ENCODE measurements around the gene PTPRS.

The PTPRS gene

GRCh38 chr19:5337126-5337525 is 3.5 kb downstream of the PTPRS start:
- Histone ChIP-seq H3K79me1 (ENCODE audit: low read depth, low read length) (peaks cover 20% of the 10 kb centered on the region), H2AFZ (ENCODE audit: low read length) (no peak overlapping the region), H3K4me2 (ENCODE audit: insufficient read depth, low read length, poor library complexity, severe bottlenecking) (no peak overlapping the region), H3K9ac (ENCODE audit: low read depth, low read length, poor library complexity) (no peak overlapping the region), H2BK5ac (ENCODE audit: low read length) (no peak overlapping the region), H2BK15ac (ENCODE audit: low read length) (no peak overlapping the region), H4K91ac (ENCODE audit: low read depth, low read length, poor library complexity) (no peak overlapping the region), H3K4me1 (ENCODE audit: control insufficient read depth in 2 of 2, insufficient read depth in 1 of 2, low read depth in 1 of 2, low read length in 2 of 2) (peaks cover 19 to 23% of the 10 kb centered on the region in 2 donors), H3K9me3 (replicated peaks in 1 of 2; ENCODE audit: control insufficient read depth in 2 of 2, insufficient read depth in 1 of 2, low read depth in 1 of 2, low read length in 2 of 2) (peaks cover 0 to 3% of the 10 kb centered on the region in 2 donors), H2BK120ac (ENCODE audit: low read depth, low read length) (no peak overlapping the region), H3K4ac (ENCODE audit: low read length) (no peak overlapping the region), H3K23ac (ENCODE audit: low read depth, low read length, poor library complexity) (peak overlapping the region; percentile 56), H2AK5ac (ENCODE audit: low read depth, low read length) (peak overlapping the region; percentile 23), H3K4me3 (ENCODE audit: low read length in 2 of 2) (no peak overlapping the region), H2BK12ac (ENCODE audit: low read length) (no peak overlapping the region), H3K27me3 (ENCODE audit: control insufficient read depth in 3 of 3, insufficient read depth in 3 of 3, low read depth in 1 of 3, low read length in 3 of 3) (peaks cover 0 to 5% (median 0%) of the 10 kb centered on the region in 3 experiments), H3K27ac (replicated peaks; ENCODE audit: low read length) (no peak overlapping the region), H4K8ac (ENCODE audit: low read depth, low read length) (no peak overlapping the region), H3K36me3 (replicated peaks in 1 of 2; ENCODE audit: control insufficient read depth in 2 of 2, insufficient read depth in 2 of 2, low read length in 2 of 2) (peaks cover 18 to 41% of the 10 kb centered on the region in 2 donors), H3K14ac (ENCODE audit: low read length) (no peak overlapping the region), H3K18ac (ENCODE audit: low read length) (peak overlapping the region; percentile 40)
- no CpG with 5 or more reads among the region's 24 CpGs for WGBS, 2 donors (ENCODE audit: extremely low coverage in 2 of 2, insufficient read length in 2 of 2, insufficient replicate concordance in 1 of 2)
- no peak for DNase-seq (ENCODE audit: low spot score)

- no peak overlapping the region for H3K27ac ChIP-seq (replicated peaks; ENCODE audit: low read length)
- H3K4me1 ChIP-seq (ENCODE audit: control insufficient read depth in 2 of 2, insufficient read depth in 1 of 2, low read depth in 1 of 2, low read length in 2 of 2): peaks cover 19 to 23% of the 10 kb centered on the region in 2 donors
- no peak overlapping the region for H2BK12ac ChIP-seq (ENCODE audit: low read length)
- no peak overlapping the region for H3K18ac ChIP-seq (ENCODE audit: low read length)
- H3K23ac ChIP-seq (ENCODE audit: low read depth, low read length, poor library complexity): no peak overlapping the region
- H3K14ac ChIP-seq (ENCODE audit: low read length): no peak overlapping the region
- H2BK120ac ChIP-seq (ENCODE audit: low read depth, low read length): no peak overlapping the region
- H2AK5ac ChIP-seq (ENCODE audit: low read depth, low read length): no peak overlapping the region
- peaks cover 0 to 2% of the 10 kb centered on the region in 2 donors for H3K9me3 ChIP-seq (replicated peaks in 1 of 2; ENCODE audit: control insufficient read depth in 2 of 2, insufficient read depth in 1 of 2, low read depth in 1 of 2, low read length in 2 of 2)
- H2BK15ac ChIP-seq (ENCODE audit: low read length): no peak overlapping the region
- H3K79me1 ChIP-seq (ENCODE audit: low read depth, low read length): peaks cover 21% of the 10 kb centered on the region
- no peak overlapping the region for H3K4me3 ChIP-seq (ENCODE audit: low read length in 2 of 2)
- H2AFZ ChIP-seq (ENCODE audit: low read length): no peak overlapping the region
- no peak overlapping the region for H3K4ac ChIP-seq (ENCODE audit: low read length)
- no peak for DNase-seq (ENCODE audit: low spot score)
- peaks cover 18 to 41% of the 10 kb centered on the region in 2 donors for H3K36me3 ChIP-seq (replicated peaks in 1 of 2; ENCODE audit: control insufficient read depth in 2 of 2, insufficient read depth in 2 of 2, low read length in 2 of 2)
- H2BK5ac ChIP-seq (ENCODE audit: low read length): no peak overlapping the region
- no CpG with 5 or more reads among the region's 21 CpGs for WGBS, 2 donors (ENCODE audit: extremely low coverage in 2 of 2, insufficient read length in 2 of 2, insufficient replicate concordance in 1 of 2)
- no peak overlapping the region for H3K4me2 ChIP-seq (ENCODE audit: insufficient read depth, low read length, poor library complexity, severe bottlenecking)
- peaks cover 0 to 4% (median 0%) of the 10 kb centered on the region in 3 experiments for H3K27me3 ChIP-seq (ENCODE audit: control insufficient read depth in 3 of 3, insufficient read depth in 3 of 3, low read depth in 1 of 3, low read length in 3 of 3)
- H4K91ac ChIP-seq (ENCODE audit: low read depth, low read length, poor library complexity): no peak overlapping the region
- H4K8ac ChIP-seq (ENCODE audit: low read depth, low read length): no peak overlapping the region
- peak overlapping the region; percentile 37 for H3K9ac ChIP-seq (ENCODE audit: low read depth, low read length, poor library complexity)
These were observed 4.2 kb downstream of the PTPRS start for GRCh38 chr19:5336195-5336965.

DNA sequence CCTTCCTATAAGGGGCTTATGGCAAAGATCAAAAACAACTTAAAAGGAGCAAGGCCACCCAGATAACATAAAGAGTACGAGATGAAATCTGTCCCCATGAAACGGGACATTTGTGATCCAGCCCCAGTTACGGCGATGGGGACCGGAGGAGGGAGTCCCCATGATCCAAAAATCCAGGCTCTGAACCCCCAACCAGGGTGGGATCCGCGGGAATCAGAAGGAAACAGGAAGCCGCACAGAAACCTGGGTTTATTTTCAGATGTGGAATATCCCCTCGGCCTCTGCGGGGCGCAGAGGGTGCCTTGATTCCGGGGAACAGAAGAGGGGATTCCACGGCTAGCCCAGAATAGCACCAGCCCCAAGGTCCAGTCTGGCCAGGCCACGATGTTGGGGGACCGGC is 5.0 kb downstream of the PTPRS start:
- Histone ChIP-seq H4K91ac (ENCODE audit: low read depth, low read length, poor library complexity) (no peak overlapping the region), H2AK5ac (ENCODE audit: low read depth, low read length) (peak overlapping the region; percentile 40), H3K4ac (ENCODE audit: low read length) (no peak overlapping the region), H2BK120ac (ENCODE audit: low read depth, low read length) (no peak overlapping the region), H3K36me3 (replicated peaks in 1 of 2; ENCODE audit: control insufficient read depth in 2 of 2, insufficient read depth in 2 of 2, low read length in 2 of 2) (peaks cover 18 to 42% of the 10 kb centered on the region in 2 donors), H3K18ac (ENCODE audit: low read length) (no peak overlapping the region), H3K23ac (ENCODE audit: low read depth, low read length, poor library complexity) (no peak overlapping the region), H2BK5ac (ENCODE audit: low read length) (no peak overlapping the region), H2BK15ac (ENCODE audit: low read length) (no peak overlapping the region), H3K14ac (ENCODE audit: low read length) (no peak overlapping the region), H3K27me3 (ENCODE audit: control insufficient read depth in 3 of 3, insufficient read depth in 3 of 3, low read depth in 1 of 3, low read length in 3 of 3) (no peaks in the 10 kb centered on the region), H3K4me1 (ENCODE audit: control insufficient read depth in 2 of 2, insufficient read depth in 1 of 2, low read depth in 1 of 2, low read length in 2 of 2) (peaks cover 18 to 21% of the 10 kb centered on the region in 2 donors), H3K4me2 (ENCODE audit: insufficient read depth, low read length, poor library complexity, severe bottlenecking) (no peak overlapping the region), H3K27ac (replicated peaks; ENCODE audit: low read length) (no peak overlapping the region), H2BK12ac (ENCODE audit: low read length) (no peak overlapping the region), H3K9ac (ENCODE audit: low read depth, low read length, poor library complexity) (no peak overlapping the region), H3K9me3 (replicated peaks in 1 of 2; ENCODE audit: control insufficient read depth in 2 of 2, insufficient read depth in 1 of 2, low read depth in 1 of 2, low read length in 2 of 2) (no peaks in the 10 kb centered on the region), H2AFZ (ENCODE audit: low read length) (no peak overlapping the region), H4K8ac (ENCODE audit: low read depth, low read length) (no peak overlapping the region), H3K79me1 (ENCODE audit: low read depth, low read length) (peaks cover 25% of the 10 kb centered on the region), H3K4me3 (ENCODE audit: low read length in 2 of 2) (no peak overlapping the region)
- no peak for DNase-seq (ENCODE audit: low spot score)
- no CpG with 5 or more reads among the region's 15 CpGs for WGBS, 2 donors (ENCODE audit: extremely low coverage in 2 of 2, insufficient read length in 2 of 2, insufficient replicate concordance in 1 of 2)

- Histone ChIP-seq H3K4me1 (ENCODE audit: control insufficient read depth in 2 of 2, insufficient read depth in 1 of 2, low read depth in 1 of 2, low read length in 2 of 2) (peaks cover 18 to 21% of the 10 kb centered on the region in 2 donors), H2BK5ac (ENCODE audit: low read length) (no peak overlapping the region), H4K8ac (ENCODE audit: low read depth, low read length) (no peak overlapping the region), H3K4ac (ENCODE audit: low read length) (no peak overlapping the region), H3K9me3 (replicated peaks in 1 of 2; ENCODE audit: control insufficient read depth in 2 of 2, insufficient read depth in 1 of 2, low read depth in 1 of 2, low read length in 2 of 2) (no peaks in the 10 kb centered on the region), H2AFZ (ENCODE audit: low read length) (no peak overlapping the region), H3K27me3 (ENCODE audit: control insufficient read depth in 3 of 3, insufficient read depth in 3 of 3, low read depth in 1 of 3, low read length in 3 of 3) (no peaks in the 10 kb centered on the region), H3K36me3 (replicated peaks in 1 of 2; ENCODE audit: control insufficient read depth in 2 of 2, insufficient read depth in 2 of 2, low read length in 2 of 2) (peaks cover 18 to 48% of the 10 kb centered on the region in 2 donors), H3K27ac (replicated peaks; ENCODE audit: low read length) (no peak overlapping the region), H4K91ac (ENCODE audit: low read depth, low read length, poor library complexity) (no peak overlapping the region), H3K23ac (ENCODE audit: low read depth, low read length, poor library complexity) (peak overlapping the region; percentile 83), H3K14ac (ENCODE audit: low read length) (no peak overlapping the region), H2BK12ac (ENCODE audit: low read length) (no peak overlapping the region), H3K79me1 (ENCODE audit: low read depth, low read length) (peaks cover 26% of the 10 kb centered on the region), H3K4me2 (ENCODE audit: insufficient read depth, low read length, poor library complexity, severe bottlenecking) (no peak overlapping the region), H2BK15ac (ENCODE audit: low read length) (no peak overlapping the region), H2AK5ac (ENCODE audit: low read depth, low read length) (no peak overlapping the region), H3K4me3 (ENCODE audit: low read length in 2 of 2) (no peak overlapping the region), H2BK120ac (ENCODE audit: low read depth, low read length) (no peak overlapping the region), H3K9ac (ENCODE audit: low read depth, low read length, poor library complexity) (no peak overlapping the region), H3K18ac (ENCODE audit: low read length) (peak overlapping the region; percentile 39)
- no CpG with 5 or more reads among the region's 32 CpGs for WGBS, 2 donors (ENCODE audit: extremely low coverage in 2 of 2, insufficient read length in 2 of 2, insufficient replicate concordance in 1 of 2)
- DNase-seq (ENCODE audit: low spot score): no peak
These were observed 5.7 kb downstream of the PTPRS start for GRCh38 chr19:5334824-5335500.
